Liver (tissue), 9 donors: ENCODE results near the gene IDI2. TPM values are rescaled to one million over a fixed set of nuclear protein-coding genes. Genes with fewer than 3 reads are reported as not detected.
A peak's percentile ranks its signal among the peaks of the same experiment; 100 is the strongest.

Experiments used
- DNase-seq: peaks from one replicate; pipeline ENCODE4 v3.0.0-alpha.2; 2017; ENCODE audit warnings: low spot score
- H3K27ac ChIP-seq, 2 donors: one replicate each; pipeline ENCODE4 v1.7.0; 2013; ENCODE audit warnings: inconsistent platforms in 2 of 2, low read length in 2 of 2, control low read depth in 1 of 2, low read depth in 1 of 2, mild to moderate bottlenecking in 1 of 2
- H3K27me3 ChIP-seq, 4 donors: one replicate each; pipeline versions ENCODE4 v1.6.1 to v1.7.0; 2013; ENCODE audit warnings: low read length in 3 of 4, inconsistent platforms in 1 of 4, mild to moderate bottlenecking in 1 of 4, moderate library complexity in 1 of 4; ENCODE audit not compliant: control insufficient read depth in 4 of 4, insufficient read depth in 4 of 4
- H3K36me3 ChIP-seq, 4 donors: one replicate each; pipeline versions ENCODE4 v1.6.1 to v1.7.0; 2013; ENCODE audit warnings: low read length in 3 of 4, mild to moderate bottlenecking in 3 of 4, low read depth in 1 of 4, moderate library complexity in 1 of 4; ENCODE audit not compliant: control insufficient read depth in 4 of 4, insufficient read depth in 3 of 4
- H3K4me1 ChIP-seq, 4 donors: one replicate each; pipeline versions ENCODE4 v1.6.1 to v1.7.0; 2013; ENCODE audit warnings: low read length in 3 of 4, mild to moderate bottlenecking in 3 of 4, moderate library complexity in 1 of 4; ENCODE audit not compliant: control insufficient read depth in 4 of 4, insufficient read depth in 4 of 4
- H3K4me3 ChIP-seq, 3 donors: one replicate each; pipeline versions ENCODE4 v1.6.1 to v1.7.0; 2013; ENCODE audit warnings: low read length in 3 of 3, control low read depth in 1 of 3, low read depth in 1 of 3, mild to moderate bottlenecking in 1 of 3
- H3K9ac ChIP-seq, 2 donors: one replicate each; pipeline ENCODE4 v1.7.0; 2013; ENCODE audit warnings: low read length in 2 of 2, mild to moderate bottlenecking in 2 of 2, moderate library complexity in 2 of 2, control low read depth in 1 of 2, low read depth in 1 of 2
- H3K9me3 ChIP-seq, 4 donors: one replicate each; pipeline versions ENCODE4 v1.6.1 to v1.7.0; 2013; ENCODE audit warnings: low read length in 3 of 4; ENCODE audit not compliant: control insufficient read depth in 4 of 4
- EGR1 ChIP-seq, 2 donors: IDR thresholded peaks; 2 replicates each; pipeline ENCODE4 v1.6.1; 2016 to 2018; ENCODE audit warnings: antibody characterized with exemption in 2 of 2, low read depth in 2 of 2
- FOXA1 ChIP-seq: IDR thresholded peaks from 2 replicates; pipeline ENCODE4 v1.6.1; 2016; ENCODE audit warnings: antibody characterized with exemption
- FOXA2 ChIP-seq: IDR thresholded peaks from 2 replicates; pipeline ENCODE4 v1.6.1; 2016; ENCODE audit warnings: antibody characterized with exemption
- GABPA ChIP-seq, 2 donors: IDR thresholded peaks in 1 of 2; conservative IDR thresholded peaks in 1 of 2; 2 replicates each; pipeline ENCODE4 v1.6.1; 2016; ENCODE audit warnings: antibody characterized with exemption in 2 of 2, mild to moderate bottlenecking in 1 of 2, moderate library complexity in 1 of 2
- HNF4A ChIP-seq, 2 donors: conservative IDR thresholded peaks; 2 replicates each; pipeline ENCODE4 v1.6.1; 2016; ENCODE audit warnings: antibody characterized with exemption in 2 of 2, mild to moderate bottlenecking in 2 of 2
- JUND ChIP-seq, 2 donors: IDR thresholded peaks; 2 replicates each; pipeline ENCODE4 v1.6.1; 2016; ENCODE audit warnings: antibody characterized with exemption in 2 of 2
- RAD21 ChIP-seq, 2 donors: IDR thresholded peaks; 2 replicates each; pipeline ENCODE4 v1.6.1; 2016; ENCODE audit warnings: antibody characterized with exemption in 2 of 2, mild to moderate bottlenecking in 2 of 2
- RXRA ChIP-seq, 2 donors: IDR thresholded peaks; 2 replicates each; pipeline ENCODE4 v1.6.1; 2017 to 2018; ENCODE audit warnings: antibody characterized with exemption in 2 of 2, mild to moderate bottlenecking in 1 of 2
- TAF1 ChIP-seq: conservative IDR thresholded peaks from 2 replicates; pipeline ENCODE4 v1.6.1; 2016; ENCODE audit warnings: antibody characterized with exemption, mild to moderate bottlenecking
- YY1 ChIP-seq: IDR thresholded peaks from 2 replicates; pipeline ENCODE4 v1.6.1; 2016; ENCODE audit warnings: antibody characterized with exemption, mild to moderate bottlenecking
- WGBS: extraction: QIAGEN DNeasy Blood & Tissue Kit; methylation state at CpG from one replicate; pipeline ENCODE4 v1.1.7; 2013; 5-methylcytosine and 5-hydroxymethylcytosine counted together
- polyA plus RNA-seq, 2 donors: library from polyadenylated mRNA; stranded (reverse) in 1 of 2; unstranded in 1 of 2; fragments of 200-250 nt in 1 of 2; fragments of >200 nt in 1 of 2; fragmentation: Nextera tagmentation in 1 of 2; extraction: Ambion mirVana in 1 of 2; gene quantifications; one replicate each; pipeline versions ENCODE4 v1.2.1 to v1.2.3, GENCODE V29; 2013 to 2015
- total RNA-seq, 2 donors: library from RNA; depleted of rRNA; stranded (reverse); fragments of >200 nt; gene quantifications; one replicate each; pipeline ENCODE4 v1.2.3, GENCODE V29; 2014
- TF ChIP-seq, protein P1 (sequence below): IDR thresholded peaks from 2 replicates; pipeline ENCODE4 v1.6.1; 2016; ENCODE audit warnings: antibody characterized with exemption
- TF ChIP-seq, protein P2 (sequence below): IDR thresholded peaks from 2 replicates; pipeline ENCODE4 v1.6.1; 2016; ENCODE audit warnings: antibody characterized with exemption
- TF ChIP-seq, protein P3 (sequence below): fragments of 150-350 bp; IDR thresholded peaks from 2 replicates; pipeline ENCODE4 v1.5.1; 2017; ENCODE audit warnings: improper control_type of control experiment, low read depth, low read length; ENCODE audit not compliant: missing input control
- donor health status: healthy.
- donor health status: healthy.
- donor health status: healthy.
- donor health status: healthy.
- donor health status: healthy.

IDI2 gene
- total and polyA plus RNA-seq, 4 donors, result not detected

DNA sequence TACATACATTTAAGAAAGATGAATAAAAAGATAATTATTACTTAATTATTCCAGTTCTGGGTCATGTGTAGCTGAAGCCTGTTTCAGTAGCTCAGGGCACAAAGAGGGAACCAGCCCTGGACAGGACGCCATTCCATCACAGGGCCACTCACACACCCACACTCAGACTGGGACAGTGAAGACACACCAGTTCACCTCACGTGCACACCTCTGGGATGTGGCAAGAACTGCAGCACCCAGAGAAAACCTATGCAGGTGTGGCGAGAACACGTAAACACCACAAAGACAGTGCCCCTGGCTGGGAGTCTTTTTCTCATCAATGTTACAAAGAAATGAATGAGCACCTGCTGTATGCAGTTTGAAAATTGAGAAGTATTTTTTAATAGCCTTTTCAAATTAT, 24.9 kb upstream of the IDI2 start:
- Histone ChIP-seq H3K36me3 (peaks cover 2 to 6% (median 2%) of the 10 kb centered on the region in 4 donors), H3K9ac (peak overlapping the region in 1 of 2 donors; percentile 97), H3K4me1 (peaks cover 0 to 71% (median 45%) of the 10 kb centered on the region in 4 donors), H3K27ac (peak overlapping the region in 1 of 2 donors; percentile 96), H3K27me3 (no peaks in the 10 kb centered on the region), H3K4me3 (peak overlapping the region in 1 of 3 donors; percentile 81), H3K9me3 (no peaks in the 10 kb centered on the region)
- TF ChIP-seq RXRA (IDR thresholded peaks at IDR 0.05), result no peak
- TF ChIP-seq, protein P1, sequence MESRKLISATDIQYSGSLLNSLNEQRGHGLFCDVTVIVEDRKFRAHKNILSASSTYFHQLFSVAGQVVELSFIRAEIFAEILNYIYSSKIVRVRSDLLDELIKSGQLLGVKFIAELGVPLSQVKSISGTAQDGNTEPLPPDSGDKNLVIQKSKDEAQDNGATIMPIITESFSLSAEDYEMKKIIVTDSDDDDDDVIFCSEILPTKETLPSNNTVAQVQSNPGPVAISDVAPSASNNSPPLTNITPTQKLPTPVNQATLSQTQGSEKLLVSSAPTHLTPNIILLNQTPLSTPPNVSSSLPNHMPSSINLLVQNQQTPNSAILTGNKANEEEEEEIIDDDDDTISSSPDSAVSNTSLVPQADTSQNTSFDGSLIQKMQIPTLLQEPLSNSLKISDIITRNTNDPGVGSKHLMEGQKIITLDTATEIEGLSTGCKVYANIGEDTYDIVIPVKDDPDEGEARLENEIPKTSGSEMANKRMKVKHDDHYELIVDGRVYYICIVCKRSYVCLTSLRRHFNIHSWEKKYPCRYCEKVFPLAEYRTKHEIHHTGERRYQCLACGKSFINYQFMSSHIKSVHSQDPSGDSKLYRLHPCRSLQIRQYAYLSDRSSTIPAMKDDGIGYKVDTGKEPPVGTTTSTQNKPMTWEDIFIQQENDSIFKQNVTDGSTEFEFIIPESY, result no peak
- TF ChIP-seq EGR1 (IDR thresholded peaks at IDR 0.05; ENCODE audit: low read depth in 2 of 2), result no peak
- TF ChIP-seq RAD21 (IDR thresholded peaks at IDR 0.05), result no peak
- peak; percentile 34 for TF ChIP-seq YY1
- TF ChIP-seq, protein P2, sequence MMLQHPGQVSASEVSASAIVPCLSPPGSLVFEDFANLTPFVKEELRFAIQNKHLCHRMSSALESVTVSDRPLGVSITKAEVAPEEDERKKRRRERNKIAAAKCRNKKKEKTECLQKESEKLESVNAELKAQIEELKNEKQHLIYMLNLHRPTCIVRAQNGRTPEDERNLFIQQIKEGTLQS, result no peak
- no peak for TF ChIP-seq FOXA1
- no peak for TF ChIP-seq TAF1
- DNase-seq, result no peak
- WGBS, result 35% methylated on average over 4 of the region's 4 CpGs

DNA sequence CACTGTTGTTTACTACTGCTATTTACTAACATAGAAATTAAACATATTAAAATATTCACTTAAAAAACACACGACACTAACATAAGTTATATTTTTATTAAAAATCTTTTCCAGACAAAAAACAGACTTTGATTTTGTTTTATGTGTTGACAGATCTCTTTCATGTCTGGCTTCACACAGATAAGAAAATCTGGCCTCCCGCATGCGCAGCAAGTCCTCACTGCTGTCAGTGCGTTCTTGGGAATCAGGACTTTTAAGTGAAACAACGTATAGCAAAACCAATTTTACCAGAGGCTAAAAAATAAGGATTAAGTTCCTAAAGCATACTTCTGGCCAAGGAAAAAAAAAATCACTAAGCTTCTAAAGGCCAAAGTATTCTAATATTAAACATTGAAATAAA, 24.5 kb upstream of the IDI2 start:
- TF ChIP-seq FOXA2 (no peak), EGR1 (IDR thresholded peaks at IDR 0.05; ENCODE audit: low read depth in 2 of 2) (no peak), HNF4A (conservative IDR thresholded peaks at IDR 0.05) (no peak), RAD21 (IDR thresholded peaks at IDR 0.05) (no peak), FOXA1 (no peak), GABPA (IDR thresholded peaks at IDR 0.05 in 1 of 2, conservative IDR thresholded peaks at IDR 0.05 in 1 of 2) (no peak), JUND (IDR thresholded peaks at IDR 0.05) (no peak)
- TF ChIP-seq, protein P3, sequence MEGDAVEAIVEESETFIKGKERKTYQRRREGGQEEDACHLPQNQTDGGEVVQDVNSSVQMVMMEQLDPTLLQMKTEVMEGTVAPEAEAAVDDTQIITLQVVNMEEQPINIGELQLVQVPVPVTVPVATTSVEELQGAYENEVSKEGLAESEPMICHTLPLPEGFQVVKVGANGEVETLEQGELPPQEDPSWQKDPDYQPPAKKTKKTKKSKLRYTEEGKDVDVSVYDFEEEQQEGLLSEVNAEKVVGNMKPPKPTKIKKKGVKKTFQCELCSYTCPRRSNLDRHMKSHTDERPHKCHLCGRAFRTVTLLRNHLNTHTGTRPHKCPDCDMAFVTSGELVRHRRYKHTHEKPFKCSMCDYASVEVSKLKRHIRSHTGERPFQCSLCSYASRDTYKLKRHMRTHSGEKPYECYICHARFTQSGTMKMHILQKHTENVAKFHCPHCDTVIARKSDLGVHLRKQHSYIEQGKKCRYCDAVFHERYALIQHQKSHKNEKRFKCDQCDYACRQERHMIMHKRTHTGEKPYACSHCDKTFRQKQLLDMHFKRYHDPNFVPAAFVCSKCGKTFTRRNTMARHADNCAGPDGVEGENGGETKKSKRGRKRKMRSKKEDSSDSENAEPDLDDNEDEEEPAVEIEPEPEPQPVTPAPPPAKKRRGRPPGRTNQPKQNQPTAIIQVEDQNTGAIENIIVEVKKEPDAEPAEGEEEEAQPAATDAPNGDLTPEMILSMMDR, result no peak
- TF ChIP-seq, protein P1, result no peak
- 11% methylated on average over 5 of the region's 5 CpGs for WGBS
- Histone ChIP-seq H3K9ac (peak overlapping the region; percentile 12 to 97), H3K36me3 (peaks cover 2 to 6% (median 2%) of the 10 kb centered on the region in 4 donors), H3K4me3 (peak overlapping the region; percentile 73 to 90 (median 81)), H3K27ac (peak overlapping the region; percentile 96 to 99), H3K4me1 (peaks cover 0 to 67% (median 44%) of the 10 kb centered on the region in 4 donors), H3K9me3 (no peaks in the 10 kb centered on the region), H3K27me3 (no peaks in the 10 kb centered on the region)
- no peak for DNase-seq
